K562 (cell line): ENCODE results near the gene TMEM135. TPM values are rescaled to one million over a fixed set of nuclear protein-coding genes. Genes with fewer than 3 reads are reported as not detected.

Experiments
- ARID2 ChIP-seq: fragments of 450-650 bp; IDR thresholded peaks from 2 replicates; pipeline ENCODE4 v1.6.1; 2017; ENCODE audit warnings: antibody characterized with exemption, mild to moderate bottlenecking
- ARID3B ChIP-seq: fragments of 250-450 bp; sonication (Bioruptor Pico); IDR thresholded peaks from 2 replicates; pipeline ENCODE4 v1.4.0; 2020; ENCODE audit warnings: borderline replicate concordance
- ELK3 ChIP-seq: fragments of 450-650 bp; formaldehyde crosslinking; IDR thresholded peaks from 2 replicates; pipeline ENCODE4 v1.4.0; 2020; ENCODE audit warnings: mild to moderate bottlenecking
- HES1 ChIP-seq: fragments of 450-650 bp; IDR thresholded peaks from 2 replicates; pipeline ENCODE4 v1.6.1; 2016; ENCODE audit warnings: low read depth, mild to moderate bottlenecking, moderate library complexity
- KDM4B ChIP-seq, 2 experiments: fragments of 450-650 bp in 1 of 2; sonication (generic) in 1 of 2; IDR thresholded peaks; 2 replicates each; pipeline ENCODE4 v1.6.1; 2016 to 2017; ENCODE audit warnings: borderline replicate concordance in 2 of 2, antibody characterized with exemption in 1 of 2, low read depth in 1 of 2, mild to moderate bottlenecking in 1 of 2
- NFIX ChIP-seq: fragments of 250-450 bp; sonication (Bioruptor Pico); IDR thresholded peaks from 2 replicates; pipeline ENCODE4 v1.4.0; 2020; ENCODE audit warnings: low read depth, mild to moderate bottlenecking, moderate library complexity
- PBX2 ChIP-seq, 2 experiments: IDR thresholded peaks in 1 of 2; conservative IDR thresholded peaks in 1 of 2; 2 replicates each; pipeline ENCODE4 v1.6.1; 2016; ENCODE audit warnings: low read depth in 2 of 2, mild to moderate bottlenecking in 1 of 2, missing compliant biosample characterization in 1 of 2, missing genetic modification characterization in 1 of 2, moderate library complexity in 1 of 2
- PCBP1 ChIP-seq: fragments of 200-400 bp; formaldehyde crosslinking; IDR thresholded peaks from 2 replicates; pipeline ENCODE4 v1.6.1; 2018; ENCODE audit warnings: mild to moderate bottlenecking, low read depth, low read length; ENCODE audit not compliant: poor library complexity, severe bottlenecking
- POLR3G ChIP-seq: IDR thresholded peaks from 2 replicates; pipeline ENCODE4 v1.6.1; 2011; ENCODE audit not compliant: insufficient read length, insufficient replicate concordance; ENCODE audit errors: extremely low read depth
- RBM34 ChIP-seq: fragments of 200-400 bp; formaldehyde crosslinking; IDR thresholded peaks from 2 replicates; pipeline ENCODE4 v1.6.1; 2018; ENCODE audit warnings: low read length, borderline replicate concordance; ENCODE audit not compliant: insufficient read depth
- SMARCB1 ChIP-seq: IDR thresholded peaks from 2 replicates; pipeline ENCODE4 v1.6.1; 2011; ENCODE audit warnings: improper control_type of control experiment, low read depth; ENCODE audit not compliant: insufficient read length
- ZBTB11 ChIP-seq, 3 experiments: fragments of 200-800 bp in 1 of 3; fragments of 250-450 bp in 1 of 3; fragments of 450-650 bp in 1 of 3; sonication (Bioruptor Pico) in 1 of 3; sonication (Bioruptor generic) in 1 of 3; formaldehyde crosslinking in 1 of 3; IDR thresholded peaks; 2 replicates each; pipeline versions ENCODE4 v1.6.1 to v1.8.0; 2016 to 2022; ENCODE audit warnings: mild to moderate bottlenecking in 2 of 3, missing genetic modification characterization in 2 of 3, missing compliant biosample characterization in 1 of 3, moderate library complexity in 1 of 3
- ZBTB34 ChIP-seq: fragments of 250-450 bp; sonication (Bioruptor Pico); IDR thresholded peaks from 2 replicates; pipeline ENCODE4 v1.8.0; 2021; ENCODE audit warnings: mild to moderate bottlenecking, moderate library complexity
- polyA plus RNA-seq, 8 experiments: library from polyadenylated mRNA; depleted of rRNA in 4 of 8; stranded (reverse) in 5 of 8; unstranded in 3 of 8; fragments of >200 nt; fragmentation: Nextera tagmentation in 2 of 8; fragmentation: Illumina TruSeq in 1 of 8; extraction: Ambion mirVana in 2 of 8; extraction: Trizol in 1 of 8; gene quantifications; 2 replicates each; pipeline versions ENCODE4 v1.2.1 to v1.2.3, GENCODE V29; 2011 to 2014; ENCODE audit warnings: inconsistent platforms in 1 of 8, missing spikeins in 1 of 8
- total RNA-seq, 7 experiments: library from RNA; depleted of rRNA in 6 of 7; stranded (reverse); fragments of >200 nt in 6 of 7; fragmentation: Illumina TruSeq in 2 of 7; extraction: Trizol in 2 of 7; gene quantifications; 2 replicates each; pipeline versions ENCODE4 v1.2.1 to v1.2.3, GENCODE V29; 2011 to 2021; ENCODE audit warnings: low replicate concordance in 1 of 7

The TMEM135 gene
- total and polyA plus RNA-seq, 9 of the 15 experiments (the other 6 are each of a cell fraction or from before 2014, with no cell fraction given), result 17.3 to 53.6 (median 24.9) TPM

GRCh38 chr11:87037450-87038234 lies at the start of gene TMEM135 (continued):
- TF ChIP-seq NFIX (CRISPR knock-in tag) (no peak), RBM34 (no peak), ZBTB11 (CRISPR knock-in tag; IDR thresholded peaks at IDR 0.05) (peak in 1 of 3 experiments; percentile 63; a peak in 1 of 6 replicates), ELK3 (CRISPR knock-in tag) (no peak), ARID2 (0 out of 2 replicates have a peak, but pooled peaks have one; percentile 15), PBX2 (CRISPR knock-in tag; IDR thresholded peaks at IDR 0.05; ENCODE audit: low read depth) (no peak), PBX2 (tag; conservative IDR thresholded peaks at IDR 0.05; ENCODE audit: low read depth) (no peak), POLR3G (no peak), HES1 (no peak), ARID3B (CRISPR knock-in tag) (no peak), SMARCB1 (peak; percentile 69), ZBTB34 (CRISPR knock-in tag) (no peak), KDM4B (IDR thresholded peaks at IDR 0.05; ENCODE audit: borderline replicate concordance in 2 of 2, low read depth in 1 of 2) (no peak), PCBP1 (no peak)
